ENCODE measurements around the gene SGK2. TPM values are rescaled to one million over a fixed set of nuclear protein-coding genes. Genes with fewer than 3 reads are reported as not detected.

SGK2 gene
- total and polyA plus RNA-seq, 2 experiments from 2014 or later, result 0.42 TPM; not detected in 1

DNA sequence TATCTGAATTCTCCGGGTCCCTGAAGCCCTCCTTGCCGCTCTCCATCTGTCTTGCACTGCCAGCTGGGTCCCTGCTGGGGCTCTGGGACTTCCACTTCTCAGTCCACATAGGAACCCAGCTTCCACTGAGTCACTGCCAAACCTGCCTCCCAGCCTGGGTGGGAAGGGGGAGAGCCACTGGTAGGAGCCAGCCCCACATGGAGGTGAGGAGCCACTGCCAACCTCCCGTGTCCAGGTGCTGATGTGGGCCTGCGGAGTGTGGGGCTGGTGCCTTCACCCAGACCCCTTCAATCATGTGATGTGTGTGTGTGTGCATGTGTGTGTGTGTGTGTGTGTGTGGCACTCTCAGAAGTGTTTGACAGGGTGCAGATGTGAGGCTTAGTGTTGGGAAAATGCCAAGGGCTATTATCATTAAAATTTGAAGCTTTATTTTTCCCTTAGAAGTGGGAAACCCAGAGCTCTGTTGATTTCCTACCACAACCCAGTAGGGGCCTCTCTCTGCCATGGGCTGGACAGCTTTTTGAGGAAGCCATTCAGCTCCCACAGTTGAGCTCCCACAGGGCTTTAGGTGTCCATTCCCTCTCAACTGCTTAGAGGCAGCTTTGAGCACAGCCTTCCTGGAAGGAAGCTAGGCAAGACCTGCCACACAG, 9.3 kb upstream of the SGK2 start (continued):
- TF ChIP-seq, protein P1, sequence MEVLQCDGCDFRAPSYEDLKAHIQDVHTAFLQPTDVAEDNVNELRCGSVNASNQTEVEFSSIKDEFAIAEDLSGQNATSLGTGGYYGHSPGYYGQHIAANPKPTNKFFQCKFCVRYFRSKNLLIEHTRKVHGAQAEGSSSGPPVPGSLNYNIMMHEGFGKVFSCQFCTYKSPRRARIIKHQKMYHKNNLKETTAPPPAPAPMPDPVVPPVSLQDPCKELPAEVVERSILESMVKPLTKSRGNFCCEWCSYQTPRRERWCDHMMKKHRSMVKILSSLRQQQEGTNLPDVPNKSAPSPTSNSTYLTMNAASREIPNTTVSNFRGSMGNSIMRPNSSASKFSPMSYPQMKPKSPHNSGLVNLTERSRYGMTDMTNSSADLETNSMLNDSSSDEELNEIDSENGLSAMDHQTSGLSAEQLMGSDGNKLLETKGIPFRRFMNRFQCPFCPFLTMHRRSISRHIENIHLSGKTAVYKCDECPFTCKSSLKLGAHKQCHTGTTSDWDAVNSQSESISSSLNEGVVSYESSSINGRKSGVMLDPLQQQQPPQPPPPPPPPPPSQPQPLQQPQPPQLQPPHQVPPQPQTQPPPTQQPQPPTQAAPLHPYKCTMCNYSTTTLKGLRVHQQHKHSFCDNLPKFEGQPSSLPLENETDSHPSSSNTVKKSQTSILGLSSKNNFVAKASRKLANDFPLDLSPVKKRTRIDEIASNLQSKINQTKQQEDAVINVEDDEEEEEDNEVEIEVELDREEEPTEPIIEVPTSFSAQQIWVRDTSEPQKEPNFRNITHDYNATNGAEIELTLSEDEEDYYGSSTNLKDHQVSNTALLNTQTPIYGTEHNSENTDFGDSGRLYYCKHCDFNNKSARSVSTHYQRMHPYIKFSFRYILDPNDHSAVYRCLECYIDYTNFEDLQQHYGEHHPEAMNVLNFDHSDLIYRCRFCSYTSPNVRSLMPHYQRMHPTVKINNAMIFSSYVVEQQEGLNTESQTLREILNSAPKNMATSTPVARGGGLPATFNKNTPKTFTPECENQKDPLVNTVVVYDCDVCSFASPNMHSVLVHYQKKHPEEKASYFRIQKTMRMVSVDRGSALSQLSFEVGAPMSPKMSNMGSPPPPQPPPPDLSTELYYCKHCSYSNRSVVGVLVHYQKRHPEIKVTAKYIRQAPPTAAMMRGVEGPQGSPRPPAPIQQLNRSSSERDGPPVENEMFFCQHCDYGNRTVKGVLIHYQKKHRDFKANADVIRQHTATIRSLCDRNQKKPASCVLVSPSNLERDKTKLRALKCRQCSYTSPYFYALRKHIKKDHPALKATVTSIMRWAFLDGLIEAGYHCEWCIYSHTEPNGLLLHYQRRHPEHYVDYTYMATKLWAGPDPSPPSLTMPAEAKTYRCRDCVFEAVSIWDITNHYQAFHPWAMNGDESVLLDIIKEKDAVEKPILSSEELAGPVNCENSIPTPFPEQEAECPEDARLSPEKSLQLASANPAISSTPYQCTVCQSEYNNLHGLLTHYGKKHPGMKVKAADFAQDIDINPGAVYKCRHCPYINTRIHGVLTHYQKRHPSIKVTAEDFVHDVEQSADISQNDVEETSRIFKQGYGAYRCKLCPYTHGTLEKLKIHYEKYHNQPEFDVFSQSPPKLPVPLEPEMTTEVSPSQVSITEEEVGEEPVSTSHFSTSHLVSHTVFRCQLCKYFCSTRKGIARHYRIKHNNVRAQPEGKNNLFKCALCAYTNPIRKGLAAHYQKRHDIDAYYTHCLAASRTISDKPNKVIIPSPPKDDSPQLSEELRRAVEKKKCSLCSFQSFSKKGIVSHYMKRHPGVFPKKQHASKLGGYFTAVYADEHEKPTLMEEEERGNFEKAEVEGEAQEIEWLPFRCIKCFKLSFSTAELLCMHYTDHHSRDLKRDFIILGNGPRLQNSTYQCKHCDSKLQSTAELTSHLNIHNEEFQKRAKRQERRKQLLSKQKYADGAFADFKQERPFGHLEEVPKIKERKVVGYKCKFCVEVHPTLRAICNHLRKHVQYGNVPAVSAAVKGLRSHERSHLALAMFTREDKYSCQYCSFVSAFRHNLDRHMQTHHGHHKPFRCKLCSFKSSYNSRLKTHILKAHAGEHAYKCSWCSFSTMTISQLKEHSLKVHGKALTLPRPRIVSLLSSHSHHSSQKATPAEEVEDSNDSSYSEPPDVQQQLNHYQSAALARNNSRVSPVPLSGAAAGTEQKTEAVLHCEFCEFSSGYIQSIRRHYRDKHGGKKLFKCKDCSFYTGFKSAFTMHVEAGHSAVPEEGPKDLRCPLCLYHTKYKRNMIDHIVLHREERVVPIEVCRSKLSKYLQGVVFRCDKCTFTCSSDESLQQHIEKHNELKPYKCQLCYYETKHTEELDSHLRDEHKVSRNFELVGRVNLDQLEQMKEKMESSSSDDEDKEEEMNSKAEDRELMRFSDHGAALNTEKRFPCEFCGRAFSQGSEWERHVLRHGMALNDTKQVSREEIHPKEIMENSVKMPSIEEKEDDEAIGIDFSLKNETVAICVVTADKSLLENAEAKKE (CRISPR knock-in tag; IDR thresholded peaks at IDR 0.05), result no peak
- TF ChIP-seq POLR2AphosphoS5 (IDR thresholded peaks at IDR 0.05; ENCODE audit: low read depth) (no peak), JUNB (IDR thresholded peaks at IDR 0.05; ENCODE audit: unreplicated experiment) (no peak)

DNA sequence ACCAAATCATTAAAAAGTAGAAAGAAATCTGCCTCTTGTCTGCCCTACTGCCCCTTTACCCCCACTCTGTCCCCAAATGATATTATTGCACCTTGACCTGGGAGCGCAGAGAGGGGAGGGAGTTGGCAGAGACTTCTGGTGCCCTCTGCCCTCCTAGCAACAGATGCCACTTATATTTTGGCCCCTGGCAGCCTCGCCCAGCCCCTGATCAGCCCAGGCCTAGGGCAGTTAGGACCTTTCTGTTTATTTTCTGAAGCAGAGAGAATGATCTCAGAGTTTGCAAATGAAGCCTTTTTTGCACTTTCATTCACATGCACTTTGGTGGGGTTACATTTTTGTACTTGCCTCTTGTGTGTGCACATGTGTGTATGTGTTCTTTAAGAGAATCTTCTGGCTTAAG, 8.4 kb upstream of the SGK2 start:
- no peak overlapping the region for H3K4me2 ChIP-seq
- H4K20me1 ChIP-seq (replicated peaks; ENCODE audit: insufficient read depth), result no peaks in the 10 kb centered on the region; the same call in 1 of the 2 replicates
- H2AFZ ChIP-seq, result no peak overlapping the region
- ATAC-seq (no peak), DNase-seq (ENCODE audit: low spot score) (no peak)
- H3K79me2 ChIP-seq (replicated peaks; ENCODE audit: insufficient read depth), result no peaks in the 10 kb centered on the region
- H3F3A ChIP-seq (replicated peaks; ENCODE audit: low read depth), result no peaks in the 10 kb centered on the region
- H3K27ac ChIP-seq (ENCODE audit: low read depth), result no peak overlapping the region
- Mint-ChIP-seq H3K36me3 (ENCODE audit: low read depth) (peaks cover 27% of the 10 kb centered on the region), H3K27ac (no peak overlapping the region), H3K9me3 (peaks cover 18% of the 10 kb centered on the region), H3K4me1 (peaks cover 7% of the 10 kb centered on the region; the same call in 2 of the 3 replicates), H3K27me3 (ENCODE audit: insufficient read depth, low read depth, poor library complexity) (peaks cover 4% of the 10 kb centered on the region), H3K4me3 (no peak overlapping the region)
- no peaks in the 10 kb centered on the region for H3K27me3 ChIP-seq (ENCODE audit: insufficient read depth)
- no peaks in the 10 kb centered on the region for H3K9me2 ChIP-seq (ENCODE audit: insufficient read depth)
- no peaks in the 10 kb centered on the region for H3K36me3 ChIP-seq (ENCODE audit: insufficient read depth)
- no peaks in the 10 kb centered on the region for H3K4me1 ChIP-seq (ENCODE audit: insufficient read depth)
- no peak overlapping the region for H3K4me3 ChIP-seq
- TF ChIP-seq ZNF331 (CRISPR knock-in tag; IDR thresholded peaks at IDR 0.05; ENCODE audit: low read depth) (no peak), STAT1 (IDR thresholded peaks at IDR 0.05; ENCODE audit: unreplicated experiment) (no peak), JUNB (IDR thresholded peaks at IDR 0.05; ENCODE audit: unreplicated experiment) (no peak), EZH2 (IDR thresholded peaks at IDR 0.05; ENCODE audit: low read depth, unreplicated experiment) (no peak), POLR2AphosphoS5 (IDR thresholded peaks at IDR 0.05; ENCODE audit: low read depth) (no peak), CREB1 (CRISPR knock-in tag; IDR thresholded peaks at IDR 0.05; ENCODE audit: low read depth) (no peak), NANOG (IDR thresholded peaks at IDR 0.05; ENCODE audit: borderline replicate concordance) (no peak), ZNF114 (CRISPR knock-in tag; IDR thresholded peaks at IDR 0.05) (no peak)
- TF ChIP-seq, protein P2, sequence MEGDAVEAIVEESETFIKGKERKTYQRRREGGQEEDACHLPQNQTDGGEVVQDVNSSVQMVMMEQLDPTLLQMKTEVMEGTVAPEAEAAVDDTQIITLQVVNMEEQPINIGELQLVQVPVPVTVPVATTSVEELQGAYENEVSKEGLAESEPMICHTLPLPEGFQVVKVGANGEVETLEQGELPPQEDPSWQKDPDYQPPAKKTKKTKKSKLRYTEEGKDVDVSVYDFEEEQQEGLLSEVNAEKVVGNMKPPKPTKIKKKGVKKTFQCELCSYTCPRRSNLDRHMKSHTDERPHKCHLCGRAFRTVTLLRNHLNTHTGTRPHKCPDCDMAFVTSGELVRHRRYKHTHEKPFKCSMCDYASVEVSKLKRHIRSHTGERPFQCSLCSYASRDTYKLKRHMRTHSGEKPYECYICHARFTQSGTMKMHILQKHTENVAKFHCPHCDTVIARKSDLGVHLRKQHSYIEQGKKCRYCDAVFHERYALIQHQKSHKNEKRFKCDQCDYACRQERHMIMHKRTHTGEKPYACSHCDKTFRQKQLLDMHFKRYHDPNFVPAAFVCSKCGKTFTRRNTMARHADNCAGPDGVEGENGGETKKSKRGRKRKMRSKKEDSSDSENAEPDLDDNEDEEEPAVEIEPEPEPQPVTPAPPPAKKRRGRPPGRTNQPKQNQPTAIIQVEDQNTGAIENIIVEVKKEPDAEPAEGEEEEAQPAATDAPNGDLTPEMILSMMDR (conservative IDR thresholded peaks at IDR 0.05; ENCODE audit: low read depth in 2 of 2), result no peak
- TF ChIP-seq, protein P3, sequence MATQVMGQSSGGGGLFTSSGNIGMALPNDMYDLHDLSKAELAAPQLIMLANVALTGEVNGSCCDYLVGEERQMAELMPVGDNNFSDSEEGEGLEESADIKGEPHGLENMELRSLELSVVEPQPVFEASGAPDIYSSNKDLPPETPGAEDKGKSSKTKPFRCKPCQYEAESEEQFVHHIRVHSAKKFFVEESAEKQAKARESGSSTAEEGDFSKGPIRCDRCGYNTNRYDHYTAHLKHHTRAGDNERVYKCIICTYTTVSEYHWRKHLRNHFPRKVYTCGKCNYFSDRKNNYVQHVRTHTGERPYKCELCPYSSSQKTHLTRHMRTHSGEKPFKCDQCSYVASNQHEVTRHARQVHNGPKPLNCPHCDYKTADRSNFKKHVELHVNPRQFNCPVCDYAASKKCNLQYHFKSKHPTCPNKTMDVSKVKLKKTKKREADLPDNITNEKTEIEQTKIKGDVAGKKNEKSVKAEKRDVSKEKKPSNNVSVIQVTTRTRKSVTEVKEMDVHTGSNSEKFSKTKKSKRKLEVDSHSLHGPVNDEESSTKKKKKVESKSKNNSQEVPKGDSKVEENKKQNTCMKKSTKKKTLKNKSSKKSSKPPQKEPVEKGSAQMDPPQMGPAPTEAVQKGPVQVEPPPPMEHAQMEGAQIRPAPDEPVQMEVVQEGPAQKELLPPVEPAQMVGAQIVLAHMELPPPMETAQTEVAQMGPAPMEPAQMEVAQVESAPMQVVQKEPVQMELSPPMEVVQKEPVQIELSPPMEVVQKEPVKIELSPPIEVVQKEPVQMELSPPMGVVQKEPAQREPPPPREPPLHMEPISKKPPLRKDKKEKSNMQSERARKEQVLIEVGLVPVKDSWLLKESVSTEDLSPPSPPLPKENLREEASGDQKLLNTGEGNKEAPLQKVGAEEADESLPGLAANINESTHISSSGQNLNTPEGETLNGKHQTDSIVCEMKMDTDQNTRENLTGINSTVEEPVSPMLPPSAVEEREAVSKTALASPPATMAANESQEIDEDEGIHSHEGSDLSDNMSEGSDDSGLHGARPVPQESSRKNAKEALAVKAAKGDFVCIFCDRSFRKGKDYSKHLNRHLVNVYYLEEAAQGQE (IDR thresholded peaks at IDR 0.05; ENCODE audit: unreplicated experiment), result no peak
- TF ChIP-seq, protein P4, sequence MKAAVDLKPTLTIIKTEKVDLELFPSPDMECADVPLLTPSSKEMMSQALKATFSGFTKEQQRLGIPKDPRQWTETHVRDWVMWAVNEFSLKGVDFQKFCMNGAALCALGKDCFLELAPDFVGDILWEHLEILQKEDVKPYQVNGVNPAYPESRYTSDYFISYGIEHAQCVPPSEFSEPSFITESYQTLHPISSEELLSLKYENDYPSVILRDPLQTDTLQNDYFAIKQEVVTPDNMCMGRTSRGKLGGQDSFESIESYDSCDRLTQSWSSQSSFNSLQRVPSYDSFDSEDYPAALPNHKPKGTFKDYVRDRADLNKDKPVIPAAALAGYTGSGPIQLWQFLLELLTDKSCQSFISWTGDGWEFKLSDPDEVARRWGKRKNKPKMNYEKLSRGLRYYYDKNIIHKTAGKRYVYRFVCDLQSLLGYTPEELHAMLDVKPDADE (IDR thresholded peaks at IDR 0.05), result no peak

Measured in GM23338 (cell line).